RWPE2 (cell line): ENCODE measurements around the gene SMIM10L2A.
"Not testable (repeated sequence)": the region's sequence is repeated elsewhere in the genome, so short reads cannot be mapped to it uniquely, and the experiment has no call there.

Experiments used
- ATAC-seq: fragments of 200-7000 bp; cut with Tn5 transposase; 3 replicates; pipeline ENCODE4 v1.9.1; 2021; ENCODE audit warnings: low read depth
- DNase-seq: peaks from one replicate; pipeline ENCODE4 v3.0.0-alpha.2; 2020; ENCODE audit warnings: low spot score
- H3K27ac ChIP-seq: fragments of 450-650 bp; 2 replicates; pipeline ENCODE4 v1.5.1; 2017; ENCODE audit warnings: mild to moderate bottlenecking; ENCODE audit not compliant: poor library complexity, severe bottlenecking
- H3K27me3 ChIP-seq: fragments of 250-450 bp; sonication (Bioruptor Pico); 2 replicates; pipeline ENCODE4 v1.5.1; 2021; ENCODE audit warnings: mild to moderate bottlenecking, moderate library complexity; ENCODE audit not compliant: insufficient read depth, poor library complexity, severe bottlenecking
- H3K36me3 ChIP-seq: fragments of 250-450 bp; sonication (Bioruptor Pico); 2 replicates; pipeline ENCODE4 v1.5.1; 2020; ENCODE audit warnings: low read depth, mild to moderate bottlenecking, moderate library complexity
- H3K4me1 ChIP-seq: fragments of 250-450 bp; sonication (Bioruptor Pico); 2 replicates; pipeline ENCODE4 v1.5.1; 2021; ENCODE audit warnings: mild to moderate bottlenecking, moderate library complexity; ENCODE audit not compliant: insufficient read depth, poor library complexity, severe bottlenecking
- H3K4me3 ChIP-seq: fragments of 250-450 bp; sonication (Bioruptor Pico); 2 replicates; pipeline ENCODE4 v1.5.1; 2021; ENCODE audit warnings: mild to moderate bottlenecking, moderate library complexity; ENCODE audit not compliant: severe bottlenecking
- H3K9me3 ChIP-seq: fragments of 250-450 bp; sonication (Bioruptor Pico); 2 replicates; pipeline ENCODE4 v1.5.1; 2021; ENCODE audit warnings: mild to moderate bottlenecking, moderate library complexity; ENCODE audit not compliant: severe bottlenecking
- TF ChIP-seq, protein P1 (sequence below): fragments of 450-650 bp; IDR thresholded peaks from one replicate; pipeline ENCODE4 v1.5.1; 2017; ENCODE audit warnings: mild to moderate bottlenecking, moderate library complexity; ENCODE audit not compliant: poor library complexity, severe bottlenecking

The SMIM10L2A gene

DNA sequence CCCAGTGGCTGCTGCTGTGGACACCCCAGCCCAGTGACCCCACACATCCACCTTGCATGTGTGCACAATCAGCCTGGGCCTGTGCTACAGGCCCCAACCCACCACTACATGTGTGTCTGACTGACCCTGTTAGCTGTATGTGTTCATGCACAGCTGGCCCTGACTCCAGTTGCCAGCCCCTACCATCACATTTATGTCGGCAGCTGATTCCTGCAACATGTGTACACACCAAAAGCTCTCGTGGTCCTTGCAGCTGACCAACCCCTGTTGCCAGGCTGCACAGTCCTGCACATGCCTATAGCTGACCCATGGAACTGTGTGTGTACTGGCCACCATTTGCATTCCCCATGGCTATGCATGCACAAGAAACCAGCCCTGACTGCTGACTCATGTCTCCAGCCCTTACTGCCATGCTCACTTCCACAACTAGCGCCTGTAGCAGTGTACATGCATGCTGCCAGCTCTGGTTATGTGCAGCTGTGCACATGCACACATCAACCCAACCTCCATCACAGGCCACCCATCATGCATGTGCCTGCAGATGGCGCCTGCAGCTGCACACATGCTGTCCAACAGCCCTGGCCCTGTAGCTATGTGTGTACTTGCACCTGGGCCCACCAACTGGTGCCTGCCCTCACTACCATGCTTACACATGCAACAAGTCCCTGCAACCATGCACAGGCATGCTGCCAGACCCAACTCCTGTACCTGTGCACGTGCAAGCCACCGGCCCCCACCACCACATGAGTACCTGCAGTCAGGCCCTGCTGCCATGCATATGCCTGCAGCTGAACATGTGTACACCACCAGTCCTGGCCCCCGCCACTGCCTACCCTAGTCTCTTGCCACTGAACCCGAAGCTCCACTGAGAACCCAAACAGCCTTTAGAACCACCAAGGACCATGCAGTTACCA lies 28.1 kb downstream of the SMIM10L2A start:
- H3K9me3 ChIP-seq = no peaks in the 10 kb centered on the region
- DNase-seq = no peak
- no peaks in the 10 kb centered on the region for H3K4me1 ChIP-seq
- no peaks in the 10 kb centered on the region for H3K36me3 ChIP-seq
- TF ChIP-seq, protein P1, sequence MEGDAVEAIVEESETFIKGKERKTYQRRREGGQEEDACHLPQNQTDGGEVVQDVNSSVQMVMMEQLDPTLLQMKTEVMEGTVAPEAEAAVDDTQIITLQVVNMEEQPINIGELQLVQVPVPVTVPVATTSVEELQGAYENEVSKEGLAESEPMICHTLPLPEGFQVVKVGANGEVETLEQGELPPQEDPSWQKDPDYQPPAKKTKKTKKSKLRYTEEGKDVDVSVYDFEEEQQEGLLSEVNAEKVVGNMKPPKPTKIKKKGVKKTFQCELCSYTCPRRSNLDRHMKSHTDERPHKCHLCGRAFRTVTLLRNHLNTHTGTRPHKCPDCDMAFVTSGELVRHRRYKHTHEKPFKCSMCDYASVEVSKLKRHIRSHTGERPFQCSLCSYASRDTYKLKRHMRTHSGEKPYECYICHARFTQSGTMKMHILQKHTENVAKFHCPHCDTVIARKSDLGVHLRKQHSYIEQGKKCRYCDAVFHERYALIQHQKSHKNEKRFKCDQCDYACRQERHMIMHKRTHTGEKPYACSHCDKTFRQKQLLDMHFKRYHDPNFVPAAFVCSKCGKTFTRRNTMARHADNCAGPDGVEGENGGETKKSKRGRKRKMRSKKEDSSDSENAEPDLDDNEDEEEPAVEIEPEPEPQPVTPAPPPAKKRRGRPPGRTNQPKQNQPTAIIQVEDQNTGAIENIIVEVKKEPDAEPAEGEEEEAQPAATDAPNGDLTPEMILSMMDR = no peak
- H3K4me3 ChIP-seq = no peak overlapping the region
- H3K27me3 ChIP-seq = no peaks in the 10 kb centered on the region
- H3K27ac ChIP-seq = no peak overlapping the region
- ATAC-seq = no peak

- Histone ChIP-seq H3K9me3 (no peaks in the 10 kb centered on the region), H3K4me1 (no peaks in the 10 kb centered on the region), H3K27ac (no peak overlapping the region), H3K27me3 (no peaks in the 10 kb centered on the region), H3K36me3 (no peaks in the 10 kb centered on the region), H3K4me3 (no peak overlapping the region)
- TF ChIP-seq, protein P1 = no peak
- DNase-seq (no peak), ATAC-seq (no peak)
Observed at GRCh38 chrX:135453381-135453780, 31.6 kb downstream of the SMIM10L2A start.

DNA sequence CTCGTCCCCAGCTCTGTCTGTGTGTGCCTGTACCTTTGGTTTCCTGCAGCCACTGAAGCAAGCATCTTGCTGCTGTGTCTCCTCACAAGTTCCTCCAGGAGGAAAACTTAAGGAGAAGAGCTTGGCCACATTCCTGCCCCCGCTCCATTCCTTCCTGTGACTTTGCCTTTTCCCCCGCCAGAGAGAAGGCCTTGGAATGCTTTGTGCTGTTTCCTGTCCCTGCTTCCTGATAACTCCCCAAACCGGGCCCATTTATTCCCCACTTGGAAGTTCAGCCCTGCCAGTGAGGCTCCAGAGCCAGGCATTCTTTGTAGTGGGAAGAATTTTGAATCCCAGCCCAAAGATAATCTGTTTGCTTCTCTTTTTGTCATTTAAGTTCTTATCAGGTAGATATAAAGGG lies 33.1 kb downstream of the SMIM10L2A start:
- no peak for DNase-seq
- Histone ChIP-seq H3K36me3 (no peaks in the 10 kb centered on the region), H3K27me3 (no peaks in the 10 kb centered on the region), H3K27ac (no peak overlapping the region), H3K4me1 (no peaks in the 10 kb centered on the region), H3K9me3 (no peaks in the 10 kb centered on the region), H3K4me3 (no peak overlapping the region)
- TF ChIP-seq, protein P1 = no peak
- ATAC-seq = no peak

GRCh38 chrX:135461756-135462155 lies 40.0 kb downstream of the SMIM10L2A start:
- H3K27me3 ChIP-seq, H3K9me3 ChIP-seq, DNase-seq, H3K36me3 ChIP-seq, H3K27ac ChIP-seq, H3K4me1 ChIP-seq, ATAC-seq, H3K4me3 ChIP-seq: not testable (repeated sequence)

DNA sequence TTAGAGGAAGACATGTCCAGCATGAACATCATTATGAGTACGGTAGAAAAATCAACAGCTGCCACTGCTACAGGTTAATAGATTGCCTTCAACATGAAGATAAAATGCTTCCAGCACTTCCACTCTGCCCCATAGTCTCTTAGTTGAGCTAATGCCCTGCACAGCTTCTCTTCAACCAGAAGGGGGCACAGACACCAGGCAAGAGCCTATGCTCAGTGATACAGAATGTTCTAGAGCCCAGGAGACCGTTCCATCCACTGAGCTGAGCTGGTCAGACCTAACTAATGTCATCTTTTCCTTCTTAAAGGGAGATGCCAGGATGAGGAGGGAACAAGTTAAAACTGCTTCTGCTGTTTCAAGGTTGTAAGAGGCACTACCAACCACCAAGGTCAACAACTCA lies 42.2 kb downstream of the SMIM10L2A start:
- no peaks in the 10 kb centered on the region for H3K4me1 ChIP-seq
- TF ChIP-seq, protein P1 = no peak
- no peaks in the 10 kb centered on the region for H3K27me3 ChIP-seq
- no peak for ATAC-seq
- no peaks in the 10 kb centered on the region for H3K36me3 ChIP-seq
- H3K4me3 ChIP-seq = no peak overlapping the region
- no peak for DNase-seq
- no peak overlapping the region for H3K27ac ChIP-seq
- H3K9me3 ChIP-seq = no peaks in the 10 kb centered on the region
